Neural cell (in vitro differentiated cells): ENCODE measurements around the gene VAV3.

ENCODE experiments used
- CTCF ChIP-seq: fragments of 450-650 bp; IDR thresholded peaks from 2 replicates; pipeline ENCODE4 v1.5.1; 2014; ENCODE audit warnings: antibody characterized with exemption, mild to moderate bottlenecking, moderate library complexity; ENCODE audit not compliant: poor library complexity, severe bottlenecking
- EP300 ChIP-seq: fragments of 450-650 bp; conservative IDR thresholded peaks from 2 replicates; pipeline ENCODE4 v1.6.1; 2014; ENCODE audit warnings: antibody characterized with exemption, mild to moderate bottlenecking, moderate library complexity; ENCODE audit not compliant: poor library complexity, severe bottlenecking
- EZH2 ChIP-seq: fragments of 200-600, 300-800 bp; shearing (Covaris generic), sonication (generic); IDR thresholded peaks from 2 replicates; pipeline ENCODE4 v1.6.1; 2014; ENCODE audit warnings: antibody characterized with exemption, low read length, borderline replicate concordance, mild to moderate bottlenecking; ENCODE audit not compliant: insufficient read depth, poor library complexity, severe bottlenecking
- MXI1 ChIP-seq: fragments of 450-650 bp; conservative IDR thresholded peaks from 2 replicates; pipeline ENCODE4 v1.6.1; 2014; ENCODE audit warnings: antibody characterized with exemption, mild to moderate bottlenecking; ENCODE audit not compliant: poor library complexity, severe bottlenecking
- POLR2AphosphoS5 ChIP-seq: IDR thresholded peaks from 2 replicates; pipeline ENCODE4 v1.6.1; 2012
- RAD21 ChIP-seq: fragments of 450-650 bp; conservative IDR thresholded peaks from 2 replicates; pipeline ENCODE4 v1.6.1; 2014; ENCODE audit warnings: antibody characterized with exemption, mild to moderate bottlenecking, moderate library complexity
- REST ChIP-seq: IDR thresholded peaks from 2 replicates; pipeline ENCODE4 v1.6.1; 2012; ENCODE audit warnings: borderline replicate concordance
- TAF1 ChIP-seq: IDR thresholded peaks from 2 replicates; pipeline ENCODE4 v1.6.1; 2012; ENCODE audit warnings: low read depth

GRCh38 chr1:107896936-107897335, 68.0 kb downstream of the VAV3 start:
- TF ChIP-seq CTCF (no peak), RAD21 (no peak), EZH2 (no peak), REST (no peak), POLR2AphosphoS5 (no peak), MXI1 (no peak), TAF1 (no peak), EP300 (no peak)
